Loucy (cell line): Measurements from ENCODE around the gene MMP3.

Source experiments
- H2AFZ ChIP-seq: fragments of 200-600 bp; sonication (generic); 2 replicates; pipeline ENCODE4 v1.6.0; 2016; ENCODE audit warnings: antibody characterized with exemption, mild to moderate bottlenecking, low read length, moderate library complexity
- H3F3A ChIP-seq: fragments of 200-600 bp; 2 replicates; pipeline ENCODE4 v1.6.0; 2016; ENCODE audit warnings: antibody characterized with exemption, low read depth, mild to moderate bottlenecking
- H3K27me3 ChIP-seq: fragments of 200-600 bp; sonication (generic); 2 replicates; pipeline ENCODE4 v1.6.1; 2014; ENCODE audit warnings: low read length, mild to moderate bottlenecking; ENCODE audit not compliant: insufficient read depth, poor library complexity, severe bottlenecking
- H3K36me3 ChIP-seq: fragments of 200-600 bp; sonication (generic); 2 replicates; pipeline ENCODE4 v1.6.1; 2016; ENCODE audit warnings: low read length; ENCODE audit not compliant: insufficient read depth
- H3K4me1 ChIP-seq: fragments of 200-600 bp; sonication (generic); 2 replicates; pipeline ENCODE4 v1.5.1; 2014; ENCODE audit warnings: low read length, mild to moderate bottlenecking; ENCODE audit not compliant: insufficient read depth, poor library complexity, severe bottlenecking
- H3K4me2 ChIP-seq: fragments of 200-600 bp; sonication (generic); 2 replicates; pipeline ENCODE4 v1.6.0; 2014; ENCODE audit warnings: antibody characterized with exemption, low read length, low read depth, mild to moderate bottlenecking; ENCODE audit not compliant: poor library complexity, severe bottlenecking
- H3K4me3 ChIP-seq: fragments of 200-600 bp; sonication (generic); 2 replicates; pipeline ENCODE4 v1.5.1; 2014; ENCODE audit warnings: low read length, mild to moderate bottlenecking, mixed read lengths; ENCODE audit not compliant: poor library complexity, severe bottlenecking
- H3K79me2 ChIP-seq: fragments of 200-600 bp; sonication (generic); 2 replicates; pipeline ENCODE4 v1.6.1; 2014; ENCODE audit warnings: low read length; ENCODE audit not compliant: insufficient read depth
- H3K9ac ChIP-seq: fragments of 200-600 bp; sonication (generic); 2 replicates; pipeline ENCODE4 v1.6.0; 2014; ENCODE audit warnings: mild to moderate bottlenecking, low read depth, low read length, moderate library complexity; ENCODE audit not compliant: poor library complexity, severe bottlenecking
- H3K9me2 ChIP-seq: fragments of 200-600 bp; sonication (generic); replicated peaks from 2 replicates; pipeline ENCODE4 v1.6.1; 2016; ENCODE audit warnings: low read depth, low read length, mixed read lengths
- H3K9me3 ChIP-seq: fragments of 200-600 bp; sonication (generic); 2 replicates; pipeline ENCODE4 v1.6.1; 2014; ENCODE audit warnings: mild to moderate bottlenecking, antibody characterized with exemption, low read length, low read depth; ENCODE audit not compliant: insufficient read depth
- H4K20me1 ChIP-seq: fragments of 200-600 bp; sonication (generic); 2 replicates; pipeline ENCODE4 v1.6.0; 2014; ENCODE audit warnings: antibody characterized with exemption, low read length, mild to moderate bottlenecking; ENCODE audit not compliant: insufficient read depth, poor library complexity, severe bottlenecking
- CTCF ChIP-seq: fragments of 200-600 bp; sonication (generic); conservative IDR thresholded peaks from 2 replicates; pipeline ENCODE4 v1.5.1; 2014; ENCODE audit warnings: mild to moderate bottlenecking, antibody characterized with exemption, low read length
- EZH2phosphoT487 ChIP-seq: fragments of 200-600 bp; IDR thresholded peaks from 2 replicates; pipeline ENCODE4 v1.6.1; 2018; ENCODE audit warnings: antibody characterized with exemption, mild to moderate bottlenecking, moderate library complexity, borderline replicate concordance

Gene MMP3

GRCh38 chr11:102819491-102819890 lies 23.9 kb downstream of the MMP3 start:
- H3K4me3 ChIP-seq = no peak overlapping the region
- H3K9me3 ChIP-seq = no peaks in the 10 kb centered on the region
- H3K4me2 ChIP-seq = no peak overlapping the region
- no peaks in the 10 kb centered on the region for H3F3A ChIP-seq
- no peaks in the 10 kb centered on the region for H3K79me2 ChIP-seq
- H3K36me3 ChIP-seq = no peaks in the 10 kb centered on the region
- no peak overlapping the region for H2AFZ ChIP-seq
- TF ChIP-seq CTCF (no peak), EZH2phosphoT487 (no peak)
- H4K20me1 ChIP-seq = no peaks in the 10 kb centered on the region
- no peaks in the 10 kb centered on the region for H3K27me3 ChIP-seq
- H3K4me1 ChIP-seq = no peaks in the 10 kb centered on the region
- H3K9ac ChIP-seq = no peak overlapping the region
- H3K9me2 ChIP-seq = no peaks in the 10 kb centered on the region; the same call in 1 of the 2 replicates

DNA sequence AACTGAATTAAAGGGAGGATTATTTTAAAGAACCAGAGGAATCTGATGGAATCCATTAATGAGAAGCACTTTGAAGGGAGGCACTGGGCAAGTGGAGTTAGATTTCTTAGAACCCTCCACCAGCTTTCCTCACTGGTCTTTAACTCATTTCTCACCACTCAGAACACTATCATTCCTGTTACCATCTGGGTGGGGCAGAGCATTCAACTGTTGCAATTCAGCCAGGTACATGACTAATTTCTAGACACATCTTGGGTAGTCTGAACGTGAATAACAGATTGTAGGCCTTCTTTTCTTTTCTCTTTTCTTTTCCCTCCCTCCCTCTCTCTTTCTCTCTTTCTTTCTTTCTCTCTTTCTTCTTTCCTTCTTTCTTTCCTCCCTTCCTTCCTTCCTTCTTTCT lies 29.9 kb downstream of the MMP3 start:
- Histone ChIP-seq H3K79me2 (no peaks in the 10 kb centered on the region), H3K4me3 (no peak overlapping the region), H2AFZ (no peak overlapping the region), H3K9me2 (no peaks in the 10 kb centered on the region), H3K27me3 (no peaks in the 10 kb centered on the region), H3K9ac (no peak overlapping the region), H3K4me1 (no peaks in the 10 kb centered on the region), H3K36me3 (no peaks in the 10 kb centered on the region), H4K20me1 (no peaks in the 10 kb centered on the region), H3F3A (no peaks in the 10 kb centered on the region), H3K4me2 (no peak overlapping the region), H3K9me3 (no peaks in the 10 kb centered on the region)
- TF ChIP-seq CTCF (no peak), EZH2phosphoT487 (no peak)

GRCh38 chr11:102812188-102812587 lies 31.2 kb downstream of the MMP3 start:
- Histone ChIP-seq H4K20me1 (no peaks in the 10 kb centered on the region), H3K9ac (no peak overlapping the region), H3K4me1 (no peaks in the 10 kb centered on the region), H3F3A (no peaks in the 10 kb centered on the region), H2AFZ (no peak overlapping the region), H3K27me3 (no peaks in the 10 kb centered on the region), H3K79me2 (no peaks in the 10 kb centered on the region), H3K9me2 (no peaks in the 10 kb centered on the region), H3K4me2 (no peak overlapping the region), H3K4me3 (no peak overlapping the region), H3K9me3 (no peaks in the 10 kb centered on the region), H3K36me3 (no peaks in the 10 kb centered on the region)
- TF ChIP-seq EZH2phosphoT487 (no peak), CTCF (no peak)
